ENCODE results near the gene IFI44L. TPM values are rescaled to one million over a fixed set of nuclear protein-coding genes. Genes with fewer than 3 reads are reported as not detected.

The IFI44L gene
- total and polyA plus RNA-seq, 4 donors: 2.1 to 6.5 (median 2.9) TPM

- no peak for TF ChIP-seq ZBTB33 (IDR thresholded peaks at IDR 0.05)
- TF ChIP-seq FOXA2 (IDR thresholded peaks at IDR 0.05): no peak
- TF ChIP-seq EGR1 (IDR thresholded peaks at IDR 0.05; ENCODE audit: low read depth in 2 of 2): no peak
- TF ChIP-seq JUND (IDR thresholded peaks at IDR 0.05): no peak
- no peak for TF ChIP-seq HNF4A (conservative IDR thresholded peaks at IDR 0.05)
- TF ChIP-seq RXRA (IDR thresholded peaks at IDR 0.05): no peak
These were observed 21.0 kb upstream of the IFI44L start (continued) for GRCh38 chr1:78599294-78599693.

- H3K27ac ChIP-seq (ENCODE audit: low read depth in 1 of 2, low read length in 2 of 2): no peak overlapping the region
- no peaks in the 10 kb centered on the region for H3K27me3 ChIP-seq (ENCODE audit: control insufficient read depth in 4 of 4, insufficient read depth in 4 of 4, low read length in 3 of 4)
- WGBS: 71% methylated on average over 1 of the region's 1 CpG
These were observed 19.2 kb upstream of the IFI44L start for GRCh38 chr1:78601068-78601467.

More at GRCh38 chr1:78601068-78601467, 19.2 kb upstream of the IFI44L start:
- no peaks in the 10 kb centered on the region for H3K4me1 ChIP-seq (ENCODE audit: control insufficient read depth in 4 of 4, insufficient read depth in 4 of 4, low read length in 3 of 4)
- TF ChIP-seq FOXA2 (IDR thresholded peaks at IDR 0.05) (no peak), REST (IDR thresholded peaks at IDR 0.05) (no peak), JUND (IDR thresholded peaks at IDR 0.05) (no peak), CTCF (IDR thresholded peaks at IDR 0.05; ENCODE audit: low read depth, low read length, missing input control) (no peak), YY1 (IDR thresholded peaks at IDR 0.05) (no peak), ZBTB33 (IDR thresholded peaks at IDR 0.05) (no peak), SP1 (IDR thresholded peaks at IDR 0.05) (no peak), ATF3 (IDR thresholded peaks at IDR 0.05) (no peak), RXRA (IDR thresholded peaks at IDR 0.05) (no peak), TAF1 (conservative IDR thresholded peaks at IDR 0.05) (no peak), NR2F2 (IDR thresholded peaks at IDR 0.05) (no peak), EGR1 (IDR thresholded peaks at IDR 0.05; ENCODE audit: low read depth in 2 of 2) (no peak), RAD21 (IDR thresholded peaks at IDR 0.05) (no peak), MAX (IDR thresholded peaks at IDR 0.05) (no peak)
- no peak for DNase-seq (ENCODE audit: low spot score)
- H3K4me3 ChIP-seq (ENCODE audit: low read depth in 1 of 3, low read length in 3 of 3): no peak overlapping the region
- H3K9ac ChIP-seq (ENCODE audit: low read depth in 1 of 2, low read length in 2 of 2): no peak overlapping the region
- H3K9me3 ChIP-seq (ENCODE audit: control insufficient read depth in 4 of 4, low read length in 3 of 4): no peaks in the 10 kb centered on the region
- H3K36me3 ChIP-seq (ENCODE audit: control insufficient read depth in 4 of 4, insufficient read depth in 3 of 4, low read depth in 1 of 4, low read length in 3 of 4): no peaks in the 10 kb centered on the region
